Measurements from ENCODE around the gene CYP4V2.

- TF ChIP-seq, protein P1, sequence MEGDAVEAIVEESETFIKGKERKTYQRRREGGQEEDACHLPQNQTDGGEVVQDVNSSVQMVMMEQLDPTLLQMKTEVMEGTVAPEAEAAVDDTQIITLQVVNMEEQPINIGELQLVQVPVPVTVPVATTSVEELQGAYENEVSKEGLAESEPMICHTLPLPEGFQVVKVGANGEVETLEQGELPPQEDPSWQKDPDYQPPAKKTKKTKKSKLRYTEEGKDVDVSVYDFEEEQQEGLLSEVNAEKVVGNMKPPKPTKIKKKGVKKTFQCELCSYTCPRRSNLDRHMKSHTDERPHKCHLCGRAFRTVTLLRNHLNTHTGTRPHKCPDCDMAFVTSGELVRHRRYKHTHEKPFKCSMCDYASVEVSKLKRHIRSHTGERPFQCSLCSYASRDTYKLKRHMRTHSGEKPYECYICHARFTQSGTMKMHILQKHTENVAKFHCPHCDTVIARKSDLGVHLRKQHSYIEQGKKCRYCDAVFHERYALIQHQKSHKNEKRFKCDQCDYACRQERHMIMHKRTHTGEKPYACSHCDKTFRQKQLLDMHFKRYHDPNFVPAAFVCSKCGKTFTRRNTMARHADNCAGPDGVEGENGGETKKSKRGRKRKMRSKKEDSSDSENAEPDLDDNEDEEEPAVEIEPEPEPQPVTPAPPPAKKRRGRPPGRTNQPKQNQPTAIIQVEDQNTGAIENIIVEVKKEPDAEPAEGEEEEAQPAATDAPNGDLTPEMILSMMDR (IDR thresholded peaks at IDR 0.05; ENCODE audit: poor library complexity) = no peak
- no peak for TF ChIP-seq EZH2phosphoT487 (IDR thresholded peaks at IDR 0.05; ENCODE audit: low read depth, severe bottlenecking, unreplicated experiment)
Measured at GRCh38 chr4:186217733-186218293, 26.4 kb downstream of the CYP4V2 start.

Measured in hepatocyte (in vitro differentiated cells).